Measurements from ENCODE around the gene DDAH2.

- TF ChIP-seq POLR2AphosphoS5 (IDR thresholded peaks at IDR 0.05), result no peak
- TF ChIP-seq EP300 (IDR thresholded peaks at IDR 0.05), result no peak
- TF ChIP-seq, protein P1, sequence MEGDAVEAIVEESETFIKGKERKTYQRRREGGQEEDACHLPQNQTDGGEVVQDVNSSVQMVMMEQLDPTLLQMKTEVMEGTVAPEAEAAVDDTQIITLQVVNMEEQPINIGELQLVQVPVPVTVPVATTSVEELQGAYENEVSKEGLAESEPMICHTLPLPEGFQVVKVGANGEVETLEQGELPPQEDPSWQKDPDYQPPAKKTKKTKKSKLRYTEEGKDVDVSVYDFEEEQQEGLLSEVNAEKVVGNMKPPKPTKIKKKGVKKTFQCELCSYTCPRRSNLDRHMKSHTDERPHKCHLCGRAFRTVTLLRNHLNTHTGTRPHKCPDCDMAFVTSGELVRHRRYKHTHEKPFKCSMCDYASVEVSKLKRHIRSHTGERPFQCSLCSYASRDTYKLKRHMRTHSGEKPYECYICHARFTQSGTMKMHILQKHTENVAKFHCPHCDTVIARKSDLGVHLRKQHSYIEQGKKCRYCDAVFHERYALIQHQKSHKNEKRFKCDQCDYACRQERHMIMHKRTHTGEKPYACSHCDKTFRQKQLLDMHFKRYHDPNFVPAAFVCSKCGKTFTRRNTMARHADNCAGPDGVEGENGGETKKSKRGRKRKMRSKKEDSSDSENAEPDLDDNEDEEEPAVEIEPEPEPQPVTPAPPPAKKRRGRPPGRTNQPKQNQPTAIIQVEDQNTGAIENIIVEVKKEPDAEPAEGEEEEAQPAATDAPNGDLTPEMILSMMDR (IDR thresholded peaks at IDR 0.05), result peak in 1 of 6 experiments; percentile 25
Observed at GRCh38 chr6:31712296-31712695, 16.8 kb downstream of the DDAH2 start.
